ENCODE measurements around the gene PRDX1. TPM values are rescaled to one million over a fixed set of nuclear protein-coding genes. Genes with fewer than 3 reads are reported as not detected.

The PRDX1 gene
- total and polyA plus RNA-seq, 2 of the 13 experiments (the other 11 are each of a cell fraction or from before 2014, with no cell fraction given): 761 to 1,898 TPM

DNA sequence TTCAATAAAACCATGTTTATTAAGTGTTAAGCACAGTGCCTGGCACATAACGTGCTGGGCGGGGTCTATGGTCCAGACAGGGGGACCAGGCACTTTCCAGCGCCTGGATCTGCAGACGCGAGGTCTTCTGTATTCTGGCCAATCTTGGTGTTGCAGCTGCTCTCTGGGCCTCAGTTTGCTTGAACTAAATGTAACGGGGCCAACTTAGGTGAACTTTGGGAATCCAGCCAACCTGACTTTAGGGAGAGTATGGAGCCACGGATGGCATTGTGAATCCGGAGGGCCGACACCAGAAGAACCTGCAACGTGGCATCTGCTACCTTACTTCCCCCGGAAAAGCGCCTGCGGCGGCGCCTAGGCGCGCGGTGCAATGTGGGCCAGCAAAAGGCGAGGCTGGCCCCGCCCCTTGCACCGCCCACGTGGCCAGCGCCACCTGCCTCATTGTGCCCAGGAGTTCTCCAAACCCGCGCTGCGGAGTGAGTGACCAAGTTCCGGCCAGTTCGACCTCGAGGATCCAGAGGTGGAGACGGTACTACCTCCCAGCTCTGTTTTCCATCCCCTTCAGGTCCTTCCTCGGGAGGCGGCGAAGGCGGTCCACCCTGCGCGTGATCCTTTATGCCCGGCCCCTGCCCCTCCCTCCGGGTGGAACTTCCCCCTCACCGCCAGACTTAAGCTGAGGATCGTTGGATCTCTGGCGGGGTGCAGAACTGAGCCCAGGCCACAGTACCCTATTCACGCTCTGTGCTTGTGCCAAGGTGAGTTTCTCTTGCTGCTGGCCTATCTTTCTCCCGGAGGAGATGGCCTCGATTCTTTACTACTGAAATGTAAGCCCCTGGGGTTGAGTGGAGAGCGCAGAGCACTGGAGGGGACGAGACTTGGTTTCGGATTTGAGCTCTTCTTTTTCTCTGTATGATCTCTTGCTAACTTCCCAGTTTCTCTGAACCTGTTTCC, 29.0 kb upstream of the PRDX1 start, which contains the start of gene AKR1A1:
AKR1A1 (plus strand) TSS at position 426 of the 951 bp plus-strand sequence. CDS start 10,969 bp downstream, outside the sequence.
- Histone ChIP-seq H3K9me3 (ENCODE audit: low read length) (no peaks in the 10 kb centered on the region), H3K4me3 (replicated peaks in 1 of 3; ENCODE audit: insufficient read depth in 1 of 3, low read depth in 2 of 3, low read length in 3 of 3) (peak within 1 kb of the TSS; percentile 75 to 87 (median 82)), H3K4me1 (ENCODE audit: insufficient read depth, low read length) (peaks cover 48% of the 10 kb centered on the region), H3K9ac (ENCODE audit: insufficient read depth, low read depth, low read length) (peak within 1 kb of the TSS; percentile 88), H2AFZ (ENCODE audit: low read length) (no peak within 1 kb of the TSS), H3K4me2 (ENCODE audit: low read depth, low read length) (peak within 1 kb of the TSS; percentile 94), H3K27me3 (ENCODE audit: control insufficient read depth in 1 of 2, insufficient read depth in 2 of 2, low read length in 2 of 2) (no peaks in the 10 kb centered on the region; a peak in 1 of 5 replicates), H4K20me1 (ENCODE audit: insufficient read depth, low read length) (no peaks in the 10 kb centered on the region), H3K27ac (ENCODE audit: extremely low read length, insufficient read depth, low read length) (peak within 1 kb of the TSS; percentile 92), H3K79me2 (ENCODE audit: insufficient read depth, low read length) (peaks cover 32% of the 10 kb centered on the region), H3K36me3 (replicated peaks in 1 of 2; ENCODE audit: control insufficient read depth in 1 of 2, insufficient read depth in 2 of 2, low read length in 2 of 2) (peaks cover 1 to 7% of the 10 kb centered on the region in 2 experiments; a peak in 3 of 5 replicates)
- FAIRE-seq (peak; percentile 85), DNase-seq (ENCODE audit: low spot score) (peak; percentile 87), ATAC-seq (peak; percentile 91)
- intact Hi-C loops (cut with micrococcal nuclease; ENCODE audit: unreplicated experiment): loop anchor here (2.0 kb wide), 2 partner anchors 20 to 34 kb away; partner anchors contain the start of gene NASP
- BruUV-seq (replicated peaks): TSS peak; percentile 99
- WGBS (ENCODE audit: low lambda C conversion rate): 3% methylated on average over 27 of the region's 47 CpGs
- POLR2A ChIA-PET: interaction anchor here (0.7 to 29.7 kb wide), 18 partner anchors 8 to 775 kb away, joined by 3 to 690 read pairs (median 6); partner anchors contain the start of genes CCDC163, MMACHC, MUTYH and NASP
- CTCF ChIA-PET (ENCODE audit: low intra/inter-chr PET ratio, low total read pairs): no interaction called here
- in situ Hi-C loops (cut with HindIII; ENCODE audit: extremely low pct_ligation_motif_present, low pct_unique_long_range_greater_than_20kb): no loop called here
- TF ChIP-seq, protein P1, sequence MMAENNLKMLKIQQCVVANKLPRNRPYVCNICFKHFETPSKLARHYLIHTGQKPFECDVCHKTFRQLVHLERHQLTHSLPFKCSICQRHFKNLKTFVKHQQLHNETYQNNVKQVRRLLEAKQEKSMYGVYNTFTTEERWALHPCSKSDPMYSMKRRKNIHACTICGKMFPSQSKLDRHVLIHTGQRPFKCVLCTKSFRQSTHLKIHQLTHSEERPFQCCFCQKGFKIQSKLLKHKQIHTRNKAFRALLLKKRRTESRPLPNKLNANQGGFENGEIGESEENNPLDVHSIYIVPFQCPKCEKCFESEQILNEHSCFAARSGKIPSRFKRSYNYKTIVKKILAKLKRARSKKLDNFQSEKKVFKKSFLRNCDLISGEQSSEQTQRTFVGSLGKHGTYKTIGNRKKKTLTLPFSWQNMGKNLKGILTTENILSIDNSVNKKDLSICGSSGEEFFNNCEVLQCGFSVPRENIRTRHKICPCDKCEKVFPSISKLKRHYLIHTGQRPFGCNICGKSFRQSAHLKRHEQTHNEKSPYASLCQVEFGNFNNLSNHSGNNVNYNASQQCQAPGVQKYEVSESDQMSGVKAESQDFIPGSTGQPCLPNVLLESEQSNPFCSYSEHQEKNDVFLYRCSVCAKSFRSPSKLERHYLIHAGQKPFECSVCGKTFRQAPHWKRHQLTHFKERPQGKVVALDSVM (CRISPR knock-in tag; IDR thresholded peaks at IDR 0.05): peak; percentile 66; the same call in 1 of the 2 replicates
- TF ChIP-seq HES4 (CRISPR knock-in tag; IDR thresholded peaks at IDR 0.05; ENCODE audit: borderline replicate concordance) (no peak; the same call in 1 of the 2 replicates), HMG20B (CRISPR knock-in tag; conservative IDR thresholded peaks at IDR 0.05) (no peak), JARID2 (CRISPR knock-in tag; IDR thresholded peaks at IDR 0.05; ENCODE audit: insufficient replicate concordance) (no peak), SRSF1 (optimal IDR thresholded peaks at IDR 0.05; ENCODE audit: low read depth, low read length) (peak; percentile 56), TBX3 (IDR thresholded peaks at IDR 0.05; ENCODE audit: borderline replicate concordance) (no peak), NCOA2 (CRISPR knock-in tag; IDR thresholded peaks at IDR 0.05) (no peak), NFE2 (CRISPR knock-in tag; IDR thresholded peaks at IDR 0.05) (no peak), FOXK2 (IDR thresholded peaks at IDR 0.05) (no peak), STAG1 (CRISPR knock-in tag; IDR thresholded peaks at IDR 0.05) (no peak; the same call in 1 of the 2 replicates), ZMYM4 (CRISPR knock-in tag; IDR thresholded peaks at IDR 0.05) (peak; percentile 81), U2AF1 (optimal IDR thresholded peaks at IDR 0.05; ENCODE audit: low read depth, low read length) (peak; percentile 81), CAMTA2 (CRISPR knock-in tag; IDR thresholded peaks at IDR 0.05; ENCODE audit: borderline replicate concordance) (0 out of 2 replicates have a peak, but pooled peaks have one; percentile 66)
- TF ChIP-seq, protein P2, sequence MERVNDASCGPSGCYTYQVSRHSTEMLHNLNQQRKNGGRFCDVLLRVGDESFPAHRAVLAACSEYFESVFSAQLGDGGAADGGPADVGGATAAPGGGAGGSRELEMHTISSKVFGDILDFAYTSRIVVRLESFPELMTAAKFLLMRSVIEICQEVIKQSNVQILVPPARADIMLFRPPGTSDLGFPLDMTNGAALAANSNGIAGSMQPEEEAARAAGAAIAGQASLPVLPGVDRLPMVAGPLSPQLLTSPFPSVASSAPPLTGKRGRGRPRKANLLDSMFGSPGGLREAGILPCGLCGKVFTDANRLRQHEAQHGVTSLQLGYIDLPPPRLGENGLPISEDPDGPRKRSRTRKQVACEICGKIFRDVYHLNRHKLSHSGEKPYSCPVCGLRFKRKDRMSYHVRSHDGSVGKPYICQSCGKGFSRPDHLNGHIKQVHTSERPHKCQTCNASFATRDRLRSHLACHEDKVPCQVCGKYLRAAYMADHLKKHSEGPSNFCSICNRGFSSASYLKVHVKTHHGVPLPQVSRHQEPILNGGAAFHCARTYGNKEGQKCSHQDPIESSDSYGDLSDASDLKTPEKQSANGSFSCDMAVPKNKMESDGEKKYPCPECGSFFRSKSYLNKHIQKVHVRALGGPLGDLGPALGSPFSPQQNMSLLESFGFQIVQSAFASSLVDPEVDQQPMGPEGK (CRISPR knock-in tag; IDR thresholded peaks at IDR 0.05): peak; percentile 64
- TF ChIP-seq, protein P3, sequence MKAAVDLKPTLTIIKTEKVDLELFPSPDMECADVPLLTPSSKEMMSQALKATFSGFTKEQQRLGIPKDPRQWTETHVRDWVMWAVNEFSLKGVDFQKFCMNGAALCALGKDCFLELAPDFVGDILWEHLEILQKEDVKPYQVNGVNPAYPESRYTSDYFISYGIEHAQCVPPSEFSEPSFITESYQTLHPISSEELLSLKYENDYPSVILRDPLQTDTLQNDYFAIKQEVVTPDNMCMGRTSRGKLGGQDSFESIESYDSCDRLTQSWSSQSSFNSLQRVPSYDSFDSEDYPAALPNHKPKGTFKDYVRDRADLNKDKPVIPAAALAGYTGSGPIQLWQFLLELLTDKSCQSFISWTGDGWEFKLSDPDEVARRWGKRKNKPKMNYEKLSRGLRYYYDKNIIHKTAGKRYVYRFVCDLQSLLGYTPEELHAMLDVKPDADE (CRISPR knock-in tag; IDR thresholded peaks at IDR 0.05): peak; percentile 78; the same call in 1 of the 2 replicates

Data from HepG2 (cell line).